ENCODE data around the gene TMEM263.
"Not testable (repeated sequence)": the region's sequence is repeated elsewhere in the genome, so short reads cannot be mapped to it uniquely, and the experiment has no call there.

The TMEM263 gene

GRCh38 chr12:106955377-106956047 is at the start of gene TMEM263:
Gene TMEM263, plus strand, starts transcription at chr12:106955907. Its CDS starts 11,210 bp downstream, at chr12:106967117.
- peak; percentile 79 to 86 for DNase-seq (ENCODE audit: extremely low read depth in 1 of 2, low read depth in 1 of 2)

- DNase-seq (ENCODE audit: extremely low read depth in 1 of 2, low read depth in 1 of 2): no peak
Measured at GRCh38 chr12:106906715-106907114, 49.0 kb upstream of the TMEM263 start.

- no peak for DNase-seq (ENCODE audit: extremely low read depth in 1 of 2, low read depth in 1 of 2)
Measured at GRCh38 chr12:106907411-106907810, 48.3 kb upstream of the TMEM263 start.

- DNase-seq (ENCODE audit: extremely low read depth in 1 of 2, low read depth in 1 of 2): no peak
Measured at GRCh38 chr12:106907846-106908245, 47.9 kb upstream of the TMEM263 start.

- no peak for DNase-seq (ENCODE audit: extremely low read depth in 1 of 2, low read depth in 1 of 2)
Measured at GRCh38 chr12:106908561-106908960, 47.1 kb upstream of the TMEM263 start.

GRCh38 chr12:106910202-106910601 is 45.5 kb upstream of the TMEM263 start:
- DNase-seq (ENCODE audit: extremely low read depth in 1 of 2, low read depth in 1 of 2): no peak

- DNase-seq (ENCODE audit: extremely low read depth in 1 of 2, low read depth in 1 of 2): no peak
Measured at GRCh38 chr12:106911581-106911980, 44.1 kb upstream of the TMEM263 start.

GRCh38 chr12:106913456-106913855 is 42.3 kb upstream of the TMEM263 start:
- DNase-seq (ENCODE audit: extremely low read depth in 1 of 2, low read depth in 1 of 2): no peak

- DNase-seq (ENCODE audit: extremely low read depth in 1 of 2, low read depth in 1 of 2): no peak
Measured at GRCh38 chr12:106914796-106915634, 40.7 kb upstream of the TMEM263 start.

- no peak for DNase-seq (ENCODE audit: extremely low read depth in 1 of 2, low read depth in 1 of 2)
Measured at GRCh38 chr12:106915635-106916026, 40.1 kb upstream of the TMEM263 start.

GRCh38 chr12:106917503-106917902 is 38.2 kb upstream of the TMEM263 start:
- no peak for DNase-seq (ENCODE audit: extremely low read depth in 1 of 2, low read depth in 1 of 2)

- DNase-seq (ENCODE audit: extremely low read depth in 1 of 2, low read depth in 1 of 2): no peak
Measured at GRCh38 chr12:106918746-106919145, 37.0 kb upstream of the TMEM263 start.

GRCh38 chr12:106919910-106920544 is 35.7 kb upstream of the TMEM263 start:
- DNase-seq (ENCODE audit: extremely low read depth in 1 of 2, low read depth in 1 of 2): no peak

GRCh38 chr12:106921976-106922375 is 33.7 kb upstream of the TMEM263 start:
- not testable (repeated sequence) for DNase-seq (ENCODE audit: extremely low read depth in 1 of 2, low read depth in 1 of 2)

GRCh38 chr12:106923594-106923993 is 32.1 kb upstream of the TMEM263 start:
- DNase-seq (ENCODE audit: extremely low read depth in 1 of 2, low read depth in 1 of 2): not testable (repeated sequence)

GRCh38 chr12:106924268-106924861 is 31.3 kb upstream of the TMEM263 start:
- DNase-seq (ENCODE audit: extremely low read depth in 1 of 2, low read depth in 1 of 2): no peak

GRCh38 chr12:106926657-106927056 is 29.1 kb upstream of the TMEM263 start:
- no peak for DNase-seq (ENCODE audit: extremely low read depth in 1 of 2, low read depth in 1 of 2)

- DNase-seq (ENCODE audit: extremely low read depth in 1 of 2, low read depth in 1 of 2): no peak
Measured at GRCh38 chr12:106934277-106934676, 21.4 kb upstream of the TMEM263 start.

GRCh38 chr12:106941481-106942156 is 14.1 kb upstream of the TMEM263 start:
- no peak for DNase-seq (ENCODE audit: extremely low read depth in 1 of 2, low read depth in 1 of 2)

- DNase-seq (ENCODE audit: extremely low read depth in 1 of 2, low read depth in 1 of 2): no peak
Measured at GRCh38 chr12:106942775-106943174, 12.9 kb upstream of the TMEM263 start.
